22Rv1 (cell line): ENCODE data around the gene ADGRD1.

Source experiments
- CTCF ChIP-seq: fragments of 450-650 bp; IDR thresholded peaks from 2 replicates; pipeline ENCODE4 v1.5.1; 2017; ENCODE audit warnings: mild to moderate bottlenecking
- ZFX ChIP-seq: fragments of 450-650 bp; IDR thresholded peaks from 2 replicates; pipeline ENCODE4 v1.6.1; 2017; ENCODE audit warnings: antibody characterized with exemption, borderline replicate concordance

GRCh38 chr12:131043401-131043871 lies 89.7 kb downstream of the ADGRD1 start:
- TF ChIP-seq CTCF: no peak
- TF ChIP-seq ZFX: no peak
